Inflammatory macrophage (primary cell): ENCODE data around the gene PPFIBP2.
A peak's percentile ranks its signal among the peaks of the same experiment; 100 is the strongest.
"Not testable (repeated sequence)": the region's sequence is repeated elsewhere in the genome, so short reads cannot be mapped to it uniquely, and the experiment has no call there.

Source experiments
- DNase-seq, 2 donors: peaks; one replicate each; pipeline ENCODE4 v3.0.0-alpha.2; 2020 to 2022

Gene PPFIBP2

GRCh38 chr11:7499081-7499480 lies 14.7 kb upstream of the PPFIBP2 start:
- DNase-seq: no peak

- DNase-seq: no peak
Measured at GRCh38 chr11:7500251-7500650, 13.5 kb upstream of the PPFIBP2 start.

- no peak for DNase-seq
Measured at GRCh38 chr11:7501251-7501650, 12.5 kb upstream of the PPFIBP2 start.

GRCh38 chr11:7501894-7502293 lies 11.9 kb upstream of the PPFIBP2 start:
- no peak for DNase-seq

GRCh38 chr11:7506243-7506642 lies 7.6 kb upstream of the PPFIBP2 start:
- no peak for DNase-seq

GRCh38 chr11:7508087-7508486 lies 5.7 kb upstream of the PPFIBP2 start:
- DNase-seq: no peak

- DNase-seq: no peak
Measured at GRCh38 chr11:7509966-7510365, 3.8 kb upstream of the PPFIBP2 start.

GRCh38 chr11:7511401-7511800 lies 2.4 kb upstream of the PPFIBP2 start:
- DNase-seq: peak; percentile 41

- DNase-seq: peak; percentile 90 to 92
Measured at GRCh38 chr11:7512525-7513233, 1.1 kb upstream of the PPFIBP2 start.

GRCh38 chr11:7514099-7514591 lies 346 bp downstream of the PPFIBP2 start:
- DNase-seq: peak; percentile 15 to 39

GRCh38 chr11:7515447-7515886 lies 1.7 kb downstream of the PPFIBP2 start:
- no peak for DNase-seq

GRCh38 chr11:7516475-7516874 lies 2.7 kb downstream of the PPFIBP2 start:
- DNase-seq: no peak

- not testable (repeated sequence) for DNase-seq
Measured at GRCh38 chr11:7517743-7518142, 3.9 kb downstream of the PPFIBP2 start.

- no peak for DNase-seq
Measured at GRCh38 chr11:7518811-7519562, 5.2 kb downstream of the PPFIBP2 start.

GRCh38 chr11:7520011-7520942 lies 6.5 kb downstream of the PPFIBP2 start:
- no peak for DNase-seq

GRCh38 chr11:7520981-7521487 lies 7.2 kb downstream of the PPFIBP2 start:
- DNase-seq: peak; percentile 71 to 73

- DNase-seq: peak; percentile 41 to 50
Measured at GRCh38 chr11:7522121-7522520, 8.3 kb downstream of the PPFIBP2 start.

GRCh38 chr11:7522546-7522945 lies 8.7 kb downstream of the PPFIBP2 start:
- no peak for DNase-seq

GRCh38 chr11:7523416-7524210 lies 9.8 kb downstream of the PPFIBP2 start:
- DNase-seq: peak; percentile 71 to 74

- peak; percentile 43 to 60 for DNase-seq
Measured at GRCh38 chr11:7524462-7525235, 10.8 kb downstream of the PPFIBP2 start.

- no peak for DNase-seq
Measured at GRCh38 chr11:7525424-7525823, 11.6 kb downstream of the PPFIBP2 start.
